M059J (cell line): ENCODE data around the gene ZBTB7C. TPM values are rescaled to one million over a fixed set of nuclear protein-coding genes. Genes with fewer than 3 reads are reported as not detected.

Source experiments
- DNase-seq: peaks from one replicate; pipeline ENCODE4 v3.0.0-alpha.2; 2012; ENCODE audit warnings: low read depth
- total RNA-seq: library from RNA; depleted of rRNA; stranded (reverse); fragments of >200 nt; shearing (Covaris generic); gene quantifications from 2 replicates; pipeline ENCODE4 v1.2.3, GENCODE V29; 2014

Gene ZBTB7C
- total RNA-seq, 1 experiment from 2014 or later = not detected

GRCh38 chr18:48326901-48327675 lies 82.1 kb downstream of the ZBTB7C start:
- peak; percentile 72 for DNase-seq

GRCh38 chr18:48325115-48325665 lies 84.0 kb downstream of the ZBTB7C start:
- no peak for DNase-seq

- no peak for DNase-seq
Measured at GRCh38 chr18:48324651-48325050, 84.5 kb downstream of the ZBTB7C start.

- no peak for DNase-seq
Measured at GRCh38 chr18:48323151-48323550, 86.0 kb downstream of the ZBTB7C start.

GRCh38 chr18:48321536-48321935 lies 87.6 kb downstream of the ZBTB7C start:
- no peak for DNase-seq

GRCh38 chr18:48321121-48321520 lies 88.1 kb downstream of the ZBTB7C start:
- no peak for DNase-seq

- no peak for DNase-seq
Measured at GRCh38 chr18:48320639-48320945, 88.6 kb downstream of the ZBTB7C start.

GRCh38 chr18:48319801-48320638 lies 89.2 kb downstream of the ZBTB7C start:
- peak; percentile 50 for DNase-seq

GRCh38 chr18:48318436-48318835 lies 90.7 kb downstream of the ZBTB7C start:
- DNase-seq = no peak

GRCh38 chr18:48317781-48318381 lies 91.3 kb downstream of the ZBTB7C start:
- DNase-seq = no peak

GRCh38 chr18:48316177-48316576 lies 93.0 kb downstream of the ZBTB7C start:
- DNase-seq = no peak

GRCh38 chr18:48314690-48315089 lies 94.5 kb downstream of the ZBTB7C start:
- DNase-seq = no peak

GRCh38 chr18:48313792-48314191 lies 95.4 kb downstream of the ZBTB7C start:
- no peak for DNase-seq

GRCh38 chr18:48312066-48312465 lies 97.1 kb downstream of the ZBTB7C start:
- peak; percentile 57 for DNase-seq

GRCh38 chr18:48310999-48311398 lies 98.2 kb downstream of the ZBTB7C start:
- no peak for DNase-seq

GRCh38 chr18:48310353-48310752 lies 98.8 kb downstream of the ZBTB7C start:
- DNase-seq = no peak

GRCh38 chr18:48308755-48309575 lies 100.2 kb downstream of the ZBTB7C start:
- no peak for DNase-seq

GRCh38 chr18:48308027-48308635 lies 101.1 kb downstream of the ZBTB7C start:
- DNase-seq = no peak

GRCh38 chr18:48306838-48307237 lies 102.3 kb downstream of the ZBTB7C start:
- no peak for DNase-seq

GRCh38 chr18:48304906-48305693 lies 104.1 kb downstream of the ZBTB7C start:
- DNase-seq = no peak
